DMS79 (cell line): ENCODE data around the gene CHCHD4.
"Not testable (repeated sequence)": the region's sequence is repeated elsewhere in the genome, so short reads cannot be mapped to it uniquely, and the experiment has no call there.

Experiments used
- DNase-seq: peaks from one replicate; lab custom pipeline; 2025; lab: John Stamatoyannopoulos, UW

CHCHD4 gene

DNA sequence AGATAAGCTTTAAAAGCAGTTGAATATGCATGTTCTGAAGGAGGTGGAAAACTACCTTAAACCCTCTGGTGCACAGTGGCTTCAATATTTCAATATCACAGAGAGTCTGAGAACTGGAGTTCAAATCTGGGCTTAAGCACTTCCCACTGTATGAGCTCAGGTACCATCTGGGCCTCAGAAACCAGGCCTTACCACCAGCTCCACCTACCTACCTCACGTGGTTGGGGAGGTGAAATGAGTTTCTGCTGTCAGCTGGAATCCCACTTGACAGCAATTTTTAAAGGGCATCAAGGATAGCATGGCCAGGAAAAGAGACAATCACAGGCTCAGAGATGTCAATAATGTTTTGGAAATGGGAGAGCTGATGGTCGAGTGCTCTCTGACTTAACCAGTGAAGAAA, 5.0 kb downstream of the CHCHD4 start:
- no peak for DNase-seq

DNA sequence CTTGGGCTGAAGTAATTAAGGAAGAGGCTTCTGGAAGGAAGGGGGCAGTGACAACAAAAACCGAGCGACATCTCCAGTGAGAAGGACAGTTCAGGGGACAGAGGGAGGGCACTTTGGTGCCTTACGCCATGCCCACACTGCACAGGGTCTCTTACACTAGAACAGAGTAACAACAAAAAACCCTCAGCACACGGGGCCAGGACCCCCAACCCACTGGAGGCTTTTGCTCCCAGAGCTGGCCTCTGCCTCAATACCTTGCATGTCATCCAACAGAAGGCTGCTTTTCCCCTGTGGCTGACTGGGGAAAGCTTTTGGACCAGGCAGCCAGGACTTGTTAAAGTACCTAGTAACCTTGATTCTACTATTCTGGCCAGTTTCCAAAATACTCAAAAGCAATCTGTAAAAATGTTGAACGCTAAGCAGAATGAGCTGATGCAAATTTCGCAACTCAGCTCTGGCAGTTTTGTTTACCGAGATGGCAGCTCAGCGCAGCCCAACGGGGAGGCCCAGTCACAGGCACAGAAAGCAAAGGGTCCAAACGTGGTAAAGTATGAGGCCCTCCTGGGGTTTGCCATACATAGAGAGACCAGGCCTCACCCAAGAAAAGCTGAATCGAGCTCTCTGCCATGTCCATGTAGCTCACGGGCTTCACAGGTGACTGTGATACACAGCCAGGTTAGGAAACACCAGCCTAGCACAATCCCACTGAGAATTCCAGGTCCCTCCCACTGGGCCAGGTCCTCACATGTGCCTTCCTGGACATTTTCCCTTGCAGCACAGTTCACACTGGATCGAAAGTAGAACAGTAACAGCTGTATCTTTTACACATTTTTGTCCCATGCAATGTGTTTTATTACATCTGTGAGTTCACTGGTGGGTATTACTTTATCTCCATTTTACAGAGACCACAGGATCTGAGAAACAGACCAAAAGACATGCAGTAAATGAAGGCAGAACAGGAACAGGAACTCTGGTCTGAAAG, 6.0 kb downstream of the CHCHD4 start:
- no peak for DNase-seq

DNA sequence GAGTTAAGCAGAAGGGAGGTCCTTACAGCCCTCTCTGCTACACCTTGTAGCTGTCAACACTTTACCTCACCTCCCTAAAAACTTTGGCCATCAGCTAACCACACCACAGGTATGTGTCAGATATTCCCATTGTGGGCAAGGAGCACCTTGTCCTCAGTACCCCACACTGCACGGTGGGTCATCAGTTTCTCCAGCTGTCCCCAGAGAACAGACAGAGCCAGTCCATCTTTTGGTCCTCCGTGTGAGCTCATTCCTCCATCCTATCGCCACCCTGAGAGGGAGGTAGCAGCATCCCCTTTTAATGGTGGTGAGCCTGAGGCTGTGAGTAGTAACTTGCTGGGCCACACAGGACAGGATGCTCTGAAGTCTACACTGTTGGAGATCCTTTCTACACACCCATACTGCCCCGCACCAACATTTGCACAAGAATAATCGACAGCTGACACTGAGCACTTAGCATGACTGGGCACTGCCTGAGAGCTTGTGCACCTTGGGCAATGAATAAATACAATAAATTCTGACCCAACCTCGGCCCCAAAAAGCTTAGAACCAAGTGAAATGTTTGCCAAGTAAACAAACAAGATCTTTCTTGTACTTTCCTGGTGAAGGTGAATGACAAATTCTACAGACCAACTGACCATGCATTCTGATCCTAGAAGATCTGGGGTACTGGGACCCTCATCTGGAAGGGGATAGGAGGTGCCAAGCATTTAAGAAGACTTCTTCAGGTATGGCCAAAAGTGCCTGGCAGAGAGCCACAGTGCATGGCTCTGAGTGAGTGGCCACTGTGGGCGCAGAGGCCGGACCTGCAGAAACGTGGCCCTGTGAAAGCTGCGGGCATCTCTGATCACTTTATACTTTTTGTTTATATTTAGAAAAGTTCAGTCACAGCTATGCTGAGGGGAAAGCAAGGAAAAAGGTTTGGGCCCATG, 6.9 kb downstream of the CHCHD4 start:
- DNase-seq = no peak

DNA sequence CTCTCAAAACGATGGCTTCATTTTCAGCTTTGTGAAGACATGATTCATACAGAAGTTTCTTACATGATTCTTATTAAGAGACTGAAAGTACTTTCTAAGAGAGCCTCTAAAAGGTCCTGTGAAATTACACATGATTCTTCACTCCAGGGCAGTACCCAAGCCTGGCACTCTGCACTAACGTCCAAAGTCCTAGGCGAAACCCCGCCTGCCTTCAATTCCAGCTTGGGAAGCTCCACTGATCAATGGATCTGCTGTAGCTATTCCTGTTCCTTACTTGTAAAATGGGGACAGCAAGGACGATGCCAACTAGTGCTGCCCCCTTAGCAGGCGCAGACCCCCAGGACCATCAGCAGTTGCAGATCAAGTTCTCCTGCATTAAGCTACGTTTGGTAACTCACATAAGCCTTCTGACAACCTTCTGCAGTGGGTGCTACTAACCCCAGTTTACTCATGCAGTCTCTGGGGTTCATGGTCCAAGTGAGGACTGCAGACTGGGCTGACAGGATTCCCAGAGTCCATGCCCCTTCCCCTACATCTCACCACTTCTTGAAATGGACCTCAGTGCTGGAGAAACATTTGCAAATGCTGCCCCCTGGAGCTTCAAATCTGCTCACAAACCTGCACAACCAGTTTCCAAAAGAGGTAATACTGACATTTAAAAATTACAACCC, 10.6 kb downstream of the CHCHD4 start:
- no peak for DNase-seq

DNA sequence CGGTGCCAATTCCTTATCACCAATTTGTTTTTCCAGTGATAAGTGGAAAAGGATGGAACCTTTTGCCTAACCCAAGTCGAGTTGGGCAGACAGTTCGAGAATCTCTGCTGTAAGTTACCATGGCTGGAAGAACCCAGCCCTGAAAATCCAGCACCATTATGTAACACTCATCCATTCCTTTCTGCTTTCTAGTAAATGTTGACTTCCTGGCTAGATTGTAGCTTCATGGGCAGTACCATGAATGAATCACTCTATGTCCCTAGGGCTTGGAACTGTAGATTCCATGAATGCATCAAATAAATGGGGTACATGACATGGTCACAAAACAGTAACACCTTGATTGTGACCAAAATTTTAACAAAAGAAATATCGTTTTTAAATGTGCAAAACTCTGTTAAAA, 14.0 kb downstream of the CHCHD4 start:
- DNase-seq = no peak

DNA sequence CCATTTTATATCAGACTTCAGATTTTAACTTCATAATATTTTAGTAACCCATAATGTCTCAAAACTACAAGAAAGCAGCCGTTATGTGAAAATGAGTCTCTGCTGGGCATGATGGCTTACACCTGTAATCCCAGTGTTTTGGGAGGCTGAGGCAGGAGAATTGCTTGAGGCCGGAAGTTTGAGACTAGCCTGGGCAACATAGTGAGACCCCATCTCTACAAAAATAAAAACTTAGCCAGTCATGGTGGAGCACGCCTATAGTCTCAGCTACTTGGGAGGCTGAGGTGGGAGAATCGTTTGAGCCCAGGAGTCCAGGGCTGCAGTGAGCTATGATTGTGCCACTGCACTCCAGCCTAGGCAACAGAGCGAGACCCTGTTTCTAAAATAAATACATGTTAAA, 14.8 kb downstream of the CHCHD4 start:
- DNase-seq = not testable (repeated sequence)

DNA sequence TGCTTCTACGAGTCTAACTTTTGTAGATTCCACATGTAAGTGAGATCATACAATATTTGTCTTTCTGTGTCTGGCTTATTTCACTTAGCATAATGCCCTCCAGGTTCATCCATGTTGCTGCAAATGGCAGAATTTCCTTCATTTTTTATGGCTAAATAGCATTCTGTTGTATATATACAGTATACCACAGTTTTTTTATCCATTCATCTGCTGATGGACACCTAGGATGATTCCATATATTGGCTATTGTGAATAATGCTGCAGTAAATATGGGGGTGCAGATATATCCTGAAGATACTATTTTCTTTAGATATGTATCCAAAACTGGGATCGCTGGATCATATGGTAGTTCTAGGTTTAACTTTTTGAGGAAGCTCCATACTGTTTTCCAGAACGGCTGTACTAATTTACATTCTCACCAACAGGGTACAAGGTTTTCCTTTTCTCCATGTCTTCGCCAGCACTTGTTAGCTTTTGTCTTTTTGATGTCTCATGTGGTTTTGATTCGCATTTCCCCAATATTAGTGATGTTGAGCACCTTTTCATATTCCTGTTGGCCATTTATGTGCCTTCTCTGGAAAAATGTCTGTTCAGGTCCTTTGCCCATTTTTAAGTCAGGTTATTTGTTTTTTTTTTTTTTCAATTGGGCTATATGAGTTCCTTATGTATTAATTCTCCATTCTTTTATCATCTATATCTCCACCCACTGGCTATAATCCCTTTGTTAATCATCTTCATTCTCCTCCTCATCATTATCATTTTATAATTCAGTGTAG, 26.9 kb downstream of the CHCHD4 start:
- no peak for DNase-seq

DNA sequence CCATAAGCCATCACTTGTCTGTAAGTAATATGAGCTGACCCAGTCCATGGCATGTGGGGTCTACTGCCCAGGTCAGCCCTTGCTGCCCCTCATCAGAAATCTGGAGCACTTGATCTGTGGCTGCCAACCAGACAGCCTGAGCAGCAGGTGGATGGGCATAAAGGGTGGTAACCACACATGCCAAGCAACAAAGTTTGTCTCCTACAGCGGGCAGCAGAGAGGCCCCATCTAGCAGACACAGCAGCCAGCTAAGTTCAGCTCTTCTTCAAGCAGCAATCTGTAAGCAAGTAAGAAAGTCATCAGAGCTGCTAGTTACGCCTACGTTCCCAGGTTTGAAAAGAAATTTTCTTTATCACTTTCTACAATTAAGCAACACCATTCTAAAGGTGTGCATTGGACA, 27.9 kb downstream of the CHCHD4 start:
- DNase-seq = no peak

DNA sequence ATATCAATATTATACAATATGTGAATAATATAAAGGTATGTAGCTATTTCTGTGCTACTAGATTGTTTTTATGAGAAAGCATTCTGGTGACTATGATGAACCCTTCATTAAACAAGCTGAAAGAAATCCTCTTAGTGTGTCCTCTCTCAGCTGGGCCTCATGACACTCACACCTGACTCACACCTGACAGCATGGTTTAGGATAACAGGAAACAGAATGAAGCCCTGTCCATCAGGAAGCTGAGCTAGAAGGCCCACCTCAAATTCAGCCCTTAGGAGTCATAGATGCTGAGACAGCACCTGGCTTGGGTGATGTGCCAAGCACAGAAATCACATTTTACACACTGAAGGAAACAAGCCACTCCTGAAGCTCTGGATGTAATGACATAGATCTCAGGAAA, 30.8 kb downstream of the CHCHD4 start:
- no peak for DNase-seq

DNA sequence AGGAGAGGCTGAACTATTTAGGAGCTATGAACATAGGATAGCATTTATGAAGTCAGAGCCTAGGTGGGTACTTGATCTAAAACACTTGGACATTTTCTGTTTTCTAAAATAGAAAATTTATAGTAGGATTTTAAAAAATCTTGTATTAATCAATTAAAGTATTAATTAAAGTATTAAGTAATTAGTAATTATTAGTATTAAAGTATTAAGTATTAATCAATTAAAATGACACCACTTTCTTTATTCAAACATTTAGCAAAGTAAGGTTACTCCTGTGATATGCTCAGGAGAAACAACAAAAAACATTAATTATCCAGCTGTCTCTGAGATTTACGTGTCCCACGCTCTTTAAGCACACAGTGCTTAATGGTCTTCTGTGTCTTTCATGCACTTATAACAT, 32.2 kb downstream of the CHCHD4 start:
- no peak for DNase-seq

DNA sequence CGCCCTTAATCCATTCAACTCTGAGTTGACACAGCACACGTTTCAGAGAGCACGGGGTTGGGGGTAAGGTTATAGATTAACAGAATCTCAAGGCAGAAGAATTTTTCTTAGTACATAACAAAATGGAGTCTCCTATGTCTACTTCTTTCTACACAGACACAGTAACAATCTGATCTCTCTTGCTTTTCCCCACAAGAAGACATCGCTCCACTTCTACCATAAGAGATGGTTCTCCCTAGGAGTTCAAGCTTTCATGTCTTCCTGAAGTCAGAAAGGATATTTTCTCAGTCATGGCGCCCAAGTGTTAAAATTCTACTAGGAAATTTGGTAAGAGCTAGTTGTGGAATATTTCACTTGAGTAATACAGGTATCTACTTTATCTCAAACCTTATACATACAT, 32.7 kb downstream of the CHCHD4 start:
- not testable (repeated sequence) for DNase-seq

DNA sequence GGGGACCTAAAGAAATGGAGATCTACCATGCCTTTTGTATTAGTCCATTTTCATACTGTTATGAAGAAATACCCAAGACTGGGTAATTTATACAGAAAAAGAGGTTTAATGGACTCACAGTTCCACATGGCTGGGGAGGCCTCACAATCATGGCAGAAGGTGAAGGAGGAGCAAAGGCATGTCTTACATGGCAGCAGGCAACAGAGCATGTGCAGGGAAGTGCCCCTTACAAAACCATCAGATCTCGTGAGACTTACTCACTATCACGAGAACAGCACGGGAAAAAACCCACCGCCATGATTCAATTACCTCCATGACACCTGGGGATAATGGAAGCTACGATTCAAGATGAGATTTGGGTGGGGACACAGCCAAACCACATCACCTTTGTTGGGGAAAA, 37.2 kb downstream of the CHCHD4 start:
- not testable (repeated sequence) for DNase-seq

DNA sequence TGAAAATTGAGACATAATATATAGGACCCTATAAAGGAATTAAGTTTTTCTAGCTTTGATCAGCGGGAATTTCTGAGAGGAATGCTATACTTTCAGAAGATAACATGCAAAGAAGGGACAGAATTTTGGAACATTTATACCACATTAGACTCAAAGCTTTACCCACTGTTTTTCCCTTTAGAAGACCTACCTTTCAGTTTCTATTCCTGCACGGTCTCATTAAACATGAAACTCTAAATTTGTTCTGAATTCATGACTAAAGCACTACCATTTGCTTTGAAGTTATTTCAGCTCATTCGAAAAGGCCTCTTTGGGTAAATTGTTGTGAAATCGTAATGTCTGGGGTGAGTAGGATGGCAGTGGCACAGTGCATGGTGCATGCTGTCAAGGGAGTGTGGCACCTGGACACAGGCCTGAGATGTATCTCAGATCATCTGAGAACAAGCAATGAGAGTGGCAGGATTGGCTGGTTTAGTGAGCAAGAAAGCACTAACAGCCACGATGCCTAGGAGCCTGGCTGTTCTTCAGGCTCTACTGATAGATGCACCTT, 42.5 kb downstream of the CHCHD4 start:
- DNase-seq = no peak

DNA sequence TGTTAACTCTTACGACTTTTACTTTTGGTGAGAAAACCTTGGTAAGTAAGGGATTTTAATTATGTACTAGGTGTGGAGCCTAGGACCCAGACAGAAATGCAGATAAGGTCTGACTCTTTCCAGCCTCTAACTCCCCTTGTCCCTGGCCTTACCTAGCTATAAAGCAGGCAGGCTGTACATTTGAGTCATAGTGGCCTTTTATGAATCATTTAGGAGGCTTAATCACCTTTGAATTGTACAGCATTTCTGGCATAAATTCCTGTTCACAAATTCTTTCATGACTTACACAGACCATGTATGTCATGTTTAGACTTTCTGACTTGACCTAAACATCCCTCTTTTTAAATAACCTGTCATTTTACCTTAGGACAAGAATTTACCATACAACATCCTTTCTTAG, 47.4 kb downstream of the CHCHD4 start:
- no peak for DNase-seq

DNA sequence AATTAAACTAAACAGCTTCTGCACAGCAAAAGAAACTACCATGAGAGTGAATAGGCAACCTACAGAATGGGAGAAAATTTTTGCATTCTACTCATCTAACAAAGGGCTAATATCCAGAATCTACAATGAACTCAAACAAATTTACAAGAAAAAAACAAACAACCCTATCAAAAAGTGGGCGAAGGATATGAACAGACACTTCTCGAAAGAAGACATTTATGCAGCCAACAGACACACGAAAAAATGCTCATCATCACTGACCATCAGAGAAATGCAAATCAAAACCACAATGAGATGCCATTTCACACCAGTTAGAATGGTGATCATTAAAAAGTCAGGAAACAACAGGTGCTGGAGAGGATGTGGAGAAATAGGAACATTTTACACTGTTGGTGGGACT, 49.4 kb downstream of the CHCHD4 start:
- DNase-seq = not testable (repeated sequence)

DNA sequence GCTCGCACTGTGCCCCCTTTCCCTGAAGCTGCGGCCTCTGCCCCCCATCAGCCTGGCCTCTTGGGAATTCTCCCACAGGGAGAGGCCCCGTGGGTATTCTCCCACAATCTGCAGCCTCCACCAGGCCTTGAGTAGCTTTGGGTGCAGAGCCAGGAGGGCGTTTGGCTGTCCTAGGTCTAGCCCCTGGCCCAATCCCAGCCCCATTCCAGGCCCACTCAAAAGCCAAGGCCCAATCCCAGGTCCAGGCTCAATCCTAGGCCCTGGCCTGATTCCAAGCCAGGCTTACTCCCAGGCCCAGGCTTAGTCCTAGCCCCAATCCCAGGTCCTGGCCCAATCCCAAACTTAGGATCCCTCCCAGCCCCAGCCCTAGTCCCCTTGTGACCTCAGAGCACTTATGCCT, 59.8 kb downstream of the CHCHD4 start:
- DNase-seq = no peak

DNA sequence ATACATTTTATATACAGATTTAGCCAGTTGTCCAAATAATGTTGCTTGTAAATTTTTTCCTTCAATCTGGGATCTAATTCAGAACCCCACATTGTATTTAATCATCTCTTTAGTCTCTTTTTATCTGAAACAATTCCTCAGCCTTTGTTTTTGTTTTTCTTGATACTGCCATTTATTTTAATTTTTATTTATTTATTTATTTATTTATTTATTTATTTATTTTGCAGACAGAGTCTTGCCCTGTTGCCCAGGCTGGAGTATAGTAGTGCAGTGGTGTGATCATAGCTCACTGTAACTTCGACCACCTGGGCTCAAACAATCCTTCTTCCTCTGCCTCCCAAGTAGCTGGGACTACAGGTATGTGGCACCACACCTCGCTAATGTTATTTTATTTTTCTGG, 61.5 kb downstream of the CHCHD4 start:
- DNase-seq = no peak
